ENCODE measurements around the gene ARHGAP26.
A peak's percentile ranks its signal among the peaks of the same experiment; 100 is the strongest.

DNA sequence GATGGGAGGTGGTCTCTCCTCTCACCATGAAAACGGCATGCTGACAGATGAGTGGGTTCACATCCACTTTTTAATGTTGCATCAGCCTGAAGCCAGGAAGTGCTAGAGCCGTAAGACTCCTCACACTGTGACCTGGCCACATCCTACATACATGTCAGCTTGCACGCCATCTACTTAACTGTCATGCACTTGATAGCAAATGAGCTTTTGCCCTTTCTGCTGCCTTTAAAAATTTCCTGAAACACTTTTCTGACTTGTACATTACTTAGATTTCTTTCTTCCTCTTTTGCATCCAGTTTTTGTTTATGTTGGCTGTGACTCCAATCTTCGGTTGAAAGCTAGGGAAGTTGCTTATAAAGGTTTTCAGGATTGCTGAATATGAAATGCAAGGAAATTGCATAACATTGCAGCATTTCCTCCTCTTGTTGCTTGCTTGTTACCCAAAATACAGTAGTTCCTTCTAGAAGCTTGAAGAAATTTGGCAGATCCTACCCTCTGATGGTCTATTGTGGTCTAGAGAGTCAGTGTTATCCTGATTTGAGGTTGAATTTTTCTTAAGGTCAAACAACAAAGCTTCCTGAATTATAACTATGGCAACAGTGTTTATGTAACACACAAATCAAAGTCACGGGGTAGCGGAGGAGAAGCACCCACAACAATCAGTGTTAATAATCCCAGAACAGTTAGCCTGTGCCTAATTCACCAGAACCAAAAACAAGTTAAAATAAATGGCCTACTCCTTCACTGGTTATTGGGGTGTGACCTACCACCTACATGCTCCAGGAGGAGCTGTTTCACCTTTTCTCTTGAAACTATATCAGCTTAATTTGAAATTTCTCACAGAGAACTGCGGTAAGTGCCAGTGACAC lies 232.5 kb downstream of the ARHGAP26 start:
- TF ChIP-seq, protein P1, sequence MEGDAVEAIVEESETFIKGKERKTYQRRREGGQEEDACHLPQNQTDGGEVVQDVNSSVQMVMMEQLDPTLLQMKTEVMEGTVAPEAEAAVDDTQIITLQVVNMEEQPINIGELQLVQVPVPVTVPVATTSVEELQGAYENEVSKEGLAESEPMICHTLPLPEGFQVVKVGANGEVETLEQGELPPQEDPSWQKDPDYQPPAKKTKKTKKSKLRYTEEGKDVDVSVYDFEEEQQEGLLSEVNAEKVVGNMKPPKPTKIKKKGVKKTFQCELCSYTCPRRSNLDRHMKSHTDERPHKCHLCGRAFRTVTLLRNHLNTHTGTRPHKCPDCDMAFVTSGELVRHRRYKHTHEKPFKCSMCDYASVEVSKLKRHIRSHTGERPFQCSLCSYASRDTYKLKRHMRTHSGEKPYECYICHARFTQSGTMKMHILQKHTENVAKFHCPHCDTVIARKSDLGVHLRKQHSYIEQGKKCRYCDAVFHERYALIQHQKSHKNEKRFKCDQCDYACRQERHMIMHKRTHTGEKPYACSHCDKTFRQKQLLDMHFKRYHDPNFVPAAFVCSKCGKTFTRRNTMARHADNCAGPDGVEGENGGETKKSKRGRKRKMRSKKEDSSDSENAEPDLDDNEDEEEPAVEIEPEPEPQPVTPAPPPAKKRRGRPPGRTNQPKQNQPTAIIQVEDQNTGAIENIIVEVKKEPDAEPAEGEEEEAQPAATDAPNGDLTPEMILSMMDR (IDR thresholded peaks at IDR 0.05) = peak in 3 of 4 experiments; percentile 34 to 48 (median 43)
- TF ChIP-seq POLR2A (IDR thresholded peaks at IDR 0.05) = no peak
- TF ChIP-seq EP300 (IDR thresholded peaks at IDR 0.05) = peak in 2 of 4 donors; percentile 23 to 51

Measured in sigmoid colon (tissue), 4 donors.